ACHN (cell line): Measurements from ENCODE around the gene MIXL1.
"Not testable (repeated sequence)": the region's sequence is repeated elsewhere in the genome, so short reads cannot be mapped to it uniquely, and the experiment has no call there.

ENCODE experiments used
- DNase-seq: peaks from one replicate; pipeline ENCODE4 v3.0.0-alpha.2; 2015
- in situ Hi-C: cut with HindIII; loops from 2 replicates; pipeline ENCODE4 v1.10.0; 2017; ENCODE audit warnings: low sequenced_read_pairs, low pct_ligation_motif_present, low pct_unique_long_range_greater_than_20kb

The MIXL1 gene

GRCh38 chr1:226223157-226223785, at the start of gene MIXL1:
TSS of gene MIXL1 (plus strand) at chr1:226223664. CDS start at chr1:226223682, 18 bp downstream.
- DNase-seq, result no peak
- in situ Hi-C loops, result no loop called here

- DNase-seq, result no peak
- in situ Hi-C loops, result no loop called here
Measured at GRCh38 chr1:226176870-226177269, 46.6 kb upstream of the MIXL1 start.

DNA sequence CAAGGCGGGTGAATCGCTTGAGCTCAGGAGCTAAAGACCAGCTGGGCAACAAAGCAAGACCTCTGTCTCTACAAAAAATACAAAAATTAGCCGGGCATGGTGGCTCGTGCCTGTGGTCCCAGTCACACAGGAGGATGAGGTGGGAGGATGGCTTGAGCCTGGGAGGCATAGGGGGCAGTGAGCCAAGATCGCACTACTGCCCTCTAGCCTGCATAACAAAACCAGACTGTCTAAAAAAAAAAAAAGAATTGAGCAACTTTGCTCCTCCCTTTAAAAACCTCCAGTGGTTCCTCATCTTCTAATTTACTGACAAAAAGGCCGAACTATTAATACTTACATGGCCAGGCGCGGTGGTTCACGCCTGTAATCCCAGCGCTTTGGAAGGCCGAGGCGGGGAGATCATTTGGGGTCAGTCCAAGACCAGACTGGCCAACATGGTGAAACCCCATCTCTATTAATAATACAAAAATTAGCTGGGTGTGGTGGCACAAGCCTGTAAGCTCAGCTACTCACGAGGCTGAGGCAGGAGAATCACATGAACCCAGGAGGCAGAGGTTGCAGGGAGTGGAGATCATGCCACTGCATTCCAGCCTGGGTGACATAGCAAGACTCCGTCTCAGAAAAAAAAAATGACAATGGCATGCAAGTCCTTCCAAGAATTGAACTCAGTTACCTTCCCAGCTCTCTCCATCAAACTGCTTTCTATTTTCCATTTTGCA, 41.3 kb upstream of the MIXL1 start:
- DNase-seq, result peak; percentile 73
- in situ Hi-C loops, result no loop called here

GRCh38 chr1:226185141-226186036, 38.1 kb upstream of the MIXL1 start:
- in situ Hi-C loops, result no loop called here
- peak; percentile 19 for DNase-seq

- in situ Hi-C loops, result no loop called here
- DNase-seq, result peak; percentile 89
Measured at GRCh38 chr1:226186124-226187018, 37.1 kb upstream of the MIXL1 start, which contains the start of gene ACBD3. TSS of gene ACBD3 (minus strand) at chr1:226186741. CDS start at chr1:226186675, 66 bp downstream.

DNA sequence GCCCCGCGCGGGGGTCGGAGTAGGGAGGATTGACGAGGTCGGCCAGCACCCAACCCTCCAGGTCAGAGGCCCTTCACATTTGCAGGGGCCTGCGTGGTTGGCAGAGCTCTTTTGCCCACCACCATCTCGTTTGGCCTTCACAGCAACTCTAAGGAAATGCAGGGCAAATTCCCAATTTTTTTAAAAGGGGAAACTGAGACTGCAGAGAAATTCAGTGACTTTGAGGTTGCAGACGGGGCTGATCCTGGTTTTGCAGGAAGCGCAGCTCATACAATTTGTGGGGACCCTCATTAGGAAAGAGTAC, 36.5 kb upstream of the MIXL1 start:
- no peak for DNase-seq
- in situ Hi-C loops, result no loop called here

DNA sequence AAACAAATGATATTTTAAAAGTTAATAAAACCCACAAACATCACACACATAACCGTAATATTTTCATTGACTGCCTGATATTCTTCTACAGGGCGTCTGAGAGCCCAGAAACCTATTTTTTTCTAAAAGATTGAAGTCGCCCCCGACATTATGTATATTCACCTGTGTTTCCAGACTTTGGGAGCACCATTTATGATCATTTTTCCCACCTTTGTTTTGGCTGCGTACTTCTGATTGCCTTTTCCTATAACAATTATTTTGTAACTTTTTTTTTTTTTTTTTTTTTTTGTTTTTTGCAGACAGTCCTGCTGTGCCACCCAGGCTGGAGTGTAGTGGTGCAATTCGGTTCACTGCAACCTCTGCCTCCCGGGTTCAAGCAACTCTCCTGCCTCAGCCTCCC, 36.1 kb upstream of the MIXL1 start:
- no peak for DNase-seq
- in situ Hi-C loops, result no loop called here

- in situ Hi-C loops, result no loop called here
- DNase-seq, result no peak
Measured at GRCh38 chr1:226195144-226195543, 28.3 kb upstream of the MIXL1 start.

DNA sequence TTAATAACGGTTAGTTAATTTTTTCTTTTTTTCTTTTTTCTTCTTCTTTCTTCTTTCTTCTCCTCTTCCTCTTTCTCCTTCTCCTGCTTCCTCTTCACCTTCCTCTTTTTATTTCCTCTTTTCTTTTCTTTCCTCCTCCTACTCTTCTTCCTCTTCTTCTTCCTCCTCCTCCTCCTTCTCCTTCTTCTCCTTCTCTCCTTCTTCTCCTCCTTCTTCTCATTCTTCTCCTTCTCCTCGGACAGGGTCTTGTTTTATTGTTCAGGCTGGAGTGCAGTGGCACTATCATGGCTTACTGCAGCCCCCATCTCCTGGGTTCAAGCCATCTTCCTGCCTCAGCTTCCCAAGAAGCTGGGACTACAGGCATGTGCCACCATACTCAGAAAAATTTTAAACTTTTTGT, 23.5 kb upstream of the MIXL1 start:
- in situ Hi-C loops, result no loop called here
- DNase-seq, result no peak

GRCh38 chr1:226201029-226201593, 22.4 kb upstream of the MIXL1 start:
- in situ Hi-C loops, result no loop called here
- peak; percentile 28 for DNase-seq

GRCh38 chr1:226202246-226202645, 21.2 kb upstream of the MIXL1 start:
- in situ Hi-C loops, result no loop called here

DNA sequence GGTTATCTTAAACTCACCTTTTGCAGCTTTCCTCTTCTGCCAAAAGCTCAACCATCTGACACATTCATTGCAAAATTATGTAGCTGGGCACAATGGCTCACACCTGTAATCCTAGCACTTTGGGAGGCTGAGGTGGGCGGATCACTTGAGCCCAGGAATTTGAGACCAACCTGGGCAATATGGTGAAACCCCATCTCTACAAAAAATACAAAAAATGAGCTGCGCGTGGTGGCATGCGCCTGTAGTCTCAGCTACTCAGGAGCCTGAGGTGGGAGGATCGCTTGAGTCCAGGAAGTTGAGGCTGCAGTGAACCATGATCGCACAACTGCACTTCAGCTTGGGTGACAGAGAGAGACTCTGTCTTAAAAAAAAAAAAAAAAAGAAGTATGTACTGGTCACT, 20.8 kb upstream of the MIXL1 start:
- DNase-seq, in situ Hi-C loops: not testable (repeated sequence)

More at GRCh38 chr1:226202246-226202645, 21.2 kb upstream of the MIXL1 start:
- no peak for DNase-seq

DNA sequence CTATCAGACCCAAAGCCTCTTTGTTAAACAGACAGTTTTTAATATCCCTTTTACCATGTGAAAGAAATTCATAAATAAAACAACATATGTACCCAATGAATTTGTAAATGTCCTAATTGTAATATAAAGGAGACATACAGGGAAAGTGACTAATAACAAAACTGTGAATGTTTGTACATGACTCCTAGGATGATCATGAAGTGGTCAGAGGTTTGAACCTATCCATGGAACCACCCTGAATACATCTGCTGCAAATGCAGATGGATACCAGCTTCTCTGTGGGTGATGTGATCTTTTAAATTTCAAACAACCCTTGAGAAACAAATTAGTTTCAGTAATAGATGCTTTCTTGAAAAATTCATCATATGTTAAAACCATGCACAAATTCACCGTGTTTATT, 20.2 kb upstream of the MIXL1 start:
- in situ Hi-C loops, result no loop called here

DNA sequence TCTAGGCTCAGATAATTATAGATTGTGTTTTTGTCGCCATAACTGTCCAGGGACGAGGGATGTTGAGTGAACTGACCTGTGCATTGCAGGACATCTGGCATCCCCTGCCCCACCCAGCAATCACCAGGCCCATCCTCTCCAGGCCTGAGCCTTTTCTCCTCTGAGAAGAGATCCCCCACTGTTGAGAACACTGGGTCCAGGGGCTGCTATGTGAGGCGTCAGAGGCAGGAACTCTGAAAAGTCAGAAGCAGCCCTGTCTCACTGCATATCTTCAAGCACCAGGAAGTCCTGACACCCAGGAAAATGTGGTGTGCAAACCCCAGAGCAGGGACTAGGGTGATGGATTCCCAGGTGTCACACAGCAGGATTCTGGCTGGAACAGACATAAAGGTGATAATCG, 19.8 kb upstream of the MIXL1 start:
- DNase-seq, result no peak
- in situ Hi-C loops, result no loop called here

More for the DNA sequence above, 20.2 kb upstream of the MIXL1 start:
- DNase-seq, result no peak

DNA sequence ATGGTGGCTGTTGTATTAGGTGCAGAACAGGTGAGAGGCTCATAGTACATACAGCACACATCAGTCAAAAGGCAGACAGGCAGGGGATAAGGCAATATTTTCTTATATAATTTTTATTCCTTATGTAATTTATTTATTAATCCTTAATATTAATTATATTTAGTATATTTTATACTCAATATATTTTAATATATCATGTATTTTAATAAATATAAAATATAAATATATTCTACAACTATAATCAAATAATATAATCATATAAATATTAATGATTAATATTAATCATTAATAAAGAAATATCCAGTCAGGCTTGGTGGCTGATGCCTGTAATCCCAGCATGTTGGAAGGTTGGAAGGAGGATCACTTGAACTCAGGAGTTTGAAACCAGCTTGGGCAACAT, 19.3 kb upstream of the MIXL1 start:
- in situ Hi-C loops, result no loop called here
- no peak for DNase-seq

- in situ Hi-C loops, result no loop called here
- DNase-seq, result no peak
Measured at GRCh38 chr1:226207048-226207447, 16.4 kb upstream of the MIXL1 start.

GRCh38 chr1:226209307-226210059, 14.0 kb upstream of the MIXL1 start:
- DNase-seq, result no peak
- in situ Hi-C loops, result no loop called here
